ENCODE results near the gene MAPK6. TPM values are rescaled to one million over a fixed set of nuclear protein-coding genes. Genes with fewer than 3 reads are reported as not detected.

The MAPK6 gene
- total and polyA plus RNA-seq, 2 of the 8 experiments (the other 6 are each of a cell fraction or from before 2014, with no cell fraction given) = 22.6 to 108 TPM

- Histone ChIP-seq H2AK5ac (ENCODE audit: low read depth, low read length) (no peak overlapping the region), H2AFZ (ENCODE audit: low read length) (no peak overlapping the region), H3K27ac (ENCODE audit: low read depth, low read length) (no peak overlapping the region), H3K56ac (replicated peaks; ENCODE audit: insufficient read length, low read depth, low read length) (no peak overlapping the region), H3K36me3 (ENCODE audit: control insufficient read depth in 2 of 4, insufficient read depth in 4 of 4, low read length in 3 of 4) (no peaks in the 10 kb centered on the region), H3K9me3 (ENCODE audit: insufficient read depth in 2 of 2, low read depth in 1 of 2, low read length in 1 of 2) (no peaks in the 10 kb centered on the region), H3K18ac (ENCODE audit: extremely low read depth, low read length) (no peak overlapping the region), H4K20me1 (replicated peaks in 1 of 2; ENCODE audit: control insufficient read depth in 1 of 2, insufficient read depth in 2 of 2, low read length in 2 of 2) (no peaks in the 10 kb centered on the region), H4K91ac (replicated peaks; ENCODE audit: insufficient read length, low read length) (no peak overlapping the region), H3K4me2 (ENCODE audit: insufficient read depth in 1 of 2, low read depth in 2 of 2, low read length in 2 of 2) (no peak overlapping the region), H3K23ac (ENCODE audit: insufficient read length) (no peak overlapping the region), H3K4ac (replicated peaks; ENCODE audit: insufficient read length, low read depth, low read length) (no peak overlapping the region), H3K23me2 (ENCODE audit: low read depth, low read length) (no peaks in the 10 kb centered on the region), H4K8ac (ENCODE audit: extremely low read depth, insufficient read depth, low read length) (no peak overlapping the region), H2BK15ac (ENCODE audit: low read length) (no peak overlapping the region), H3K14ac (ENCODE audit: insufficient read length) (no peak overlapping the region), H3K27me3 (replicated peaks in 1 of 4; ENCODE audit: control insufficient read depth in 3 of 4, extremely low read depth in 1 of 4, insufficient read depth in 3 of 4, low read length in 3 of 4) (no peaks in the 10 kb centered on the region), H2BK20ac (ENCODE audit: low read length) (no peak overlapping the region), H4K5ac (ENCODE audit: insufficient read length, low read depth, low read length) (no peak overlapping the region), H2BK120ac (replicated peaks; ENCODE audit: low read depth, low read length) (no peak overlapping the region), H3K9ac (replicated peaks in 1 of 4; ENCODE audit: extremely low read depth in 1 of 4, low read depth in 3 of 4, low read length in 3 of 4) (no peak overlapping the region), H3K4me1 (replicated peaks in 1 of 4; ENCODE audit: control insufficient read depth in 3 of 4, insufficient read depth in 4 of 4, low read length in 3 of 4) (peaks cover 0 to 4% (median 1%) of the 10 kb centered on the region in 4 experiments; a peak in 3 of 7 replicates), H3K79me2 (ENCODE audit: control insufficient read depth in 1 of 2, insufficient read depth in 2 of 2, low read length in 2 of 2) (no peaks in the 10 kb centered on the region), H3K4me3 (ENCODE audit: extremely low read depth in 1 of 4, insufficient read depth in 2 of 4, low read depth in 3 of 4, low read length in 4 of 4) (no peak overlapping the region), H2BK12ac (ENCODE audit: low read depth, low read length) (no peak overlapping the region), H3K79me1 (ENCODE audit: low read depth, low read length) (no peaks in the 10 kb centered on the region), H2BK5ac (ENCODE audit: low read depth, low read length) (no peak overlapping the region)
- 91% methylated on average over 5 of the region's 5 CpGs; no CpG with 5 or more reads in 1 of the 2 experiments for WGBS, 2 experiments (ENCODE audit: extremely low coverage in 1 of 2, insufficient coverage in 1 of 2, insufficient read length in 1 of 2, insufficient replicate concordance in 2 of 2, low coverage in 1 of 2, low lambda C conversion rate in 2 of 2, missing lambda C conversion rate in 1 of 2)
- no peak for DNase-seq (ENCODE audit: low read depth in 1 of 2, low spot score in 2 of 2)
- FAIRE-seq = no peak
- POLR2A ChIA-PET (ENCODE audit: partially characterized antibody) = no interaction called here
- no peak for TF ChIP-seq JUND (IDR thresholded peaks at IDR 0.05; ENCODE audit: low read length)
- TF ChIP-seq RXRA (IDR thresholded peaks at IDR 0.05; ENCODE audit: insufficient read depth, low read depth, low read length) = no peak
- TF ChIP-seq KDM5A (IDR thresholded peaks at IDR 0.05; ENCODE audit: low read length) = no peak
- CTCF ChIA-PET (ENCODE audit: partially characterized antibody) = no interaction called here
Observed at GRCh38 chr15:52086011-52086786, 67.2 kb downstream of the MAPK6 start.

Measured in H1 (cell line).